ENCODE results near the gene PPP6R2.
"Not testable (repeated sequence)": the region's sequence is repeated elsewhere in the genome, so short reads cannot be mapped to it uniquely, and the experiment has no call there.

PPP6R2 gene

DNA sequence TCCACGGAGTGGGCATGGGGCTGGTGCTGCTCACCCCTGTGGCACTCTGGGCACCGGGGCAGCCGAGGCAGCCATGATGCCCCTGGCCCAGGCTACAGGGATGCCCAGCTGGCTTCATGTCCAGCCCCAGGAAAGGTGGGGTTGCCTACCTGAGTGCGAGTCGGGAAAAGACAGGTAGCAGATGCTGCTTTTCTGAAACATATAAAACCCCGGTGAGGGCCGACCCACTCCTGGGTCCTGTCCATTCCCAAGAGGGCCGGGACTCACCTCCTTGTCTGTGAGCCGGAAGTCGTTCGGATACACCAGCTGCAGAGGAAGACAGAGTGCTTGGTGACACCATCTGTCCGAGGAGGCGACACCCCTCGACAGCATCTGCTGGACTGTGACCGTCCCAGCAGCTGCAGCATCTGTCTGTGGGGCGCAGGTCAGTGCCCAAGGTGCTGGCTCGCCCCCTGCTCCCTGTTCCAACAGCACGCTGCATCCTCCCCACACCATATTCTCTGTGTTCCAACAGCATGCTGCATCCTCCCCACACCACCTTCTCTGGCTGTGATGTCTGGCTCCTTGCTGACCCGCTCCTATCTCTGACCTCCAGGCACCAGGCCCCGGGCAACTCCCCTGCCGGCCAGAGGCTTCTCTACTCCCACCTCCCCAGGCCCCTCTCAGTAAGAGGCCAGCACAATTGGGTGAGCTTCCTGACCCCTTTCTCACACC is 24.3 kb upstream of the PPP6R2 start:
- no peak for DNase-seq (ENCODE audit: low read depth)

DNA sequence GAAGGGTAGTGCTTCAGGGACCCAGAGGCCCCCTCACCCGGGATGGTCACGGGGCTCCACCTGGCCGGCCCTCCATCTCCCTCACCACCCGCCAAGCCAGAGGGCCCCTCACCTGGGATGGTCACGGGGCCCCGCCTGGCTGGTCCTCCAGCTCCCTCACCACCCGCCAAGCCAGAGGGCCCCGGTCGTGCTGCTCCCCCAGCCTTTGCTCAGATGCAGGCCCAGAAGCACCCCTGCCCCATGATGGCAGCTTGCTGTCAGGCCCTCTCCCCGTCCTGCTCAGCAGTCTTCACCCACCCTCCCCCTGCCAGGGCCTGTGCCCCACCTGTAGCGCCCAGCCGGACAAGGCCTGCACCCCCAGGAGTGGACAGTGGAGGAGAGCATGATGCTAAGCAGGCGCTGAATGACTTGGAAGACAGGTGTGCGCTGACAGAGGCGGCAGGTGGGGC is 23.6 kb upstream of the PPP6R2 start:
- no peak for DNase-seq (ENCODE audit: low read depth)

DNA sequence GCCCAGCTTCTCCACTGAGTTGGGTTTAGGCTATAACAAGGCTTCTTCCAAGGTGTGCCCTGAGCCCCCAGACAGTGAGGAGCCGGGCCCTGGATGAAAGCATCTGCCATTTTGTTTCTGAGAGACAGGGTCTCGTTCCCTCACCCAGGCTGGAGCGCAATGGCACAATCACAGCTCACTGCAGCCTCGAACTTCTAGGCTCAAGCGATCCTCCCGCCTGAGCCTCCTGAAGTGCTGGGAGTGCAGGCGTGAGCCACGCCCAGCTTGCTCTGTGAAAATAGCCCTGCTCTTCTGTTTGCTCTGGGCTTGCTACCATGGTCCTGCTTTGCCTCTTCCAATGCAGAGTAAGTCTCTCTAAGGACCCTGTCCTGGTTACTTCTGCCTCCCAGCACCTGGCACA is 23.0 kb upstream of the PPP6R2 start:
- DNase-seq (ENCODE audit: low read depth), result no peak

DNA sequence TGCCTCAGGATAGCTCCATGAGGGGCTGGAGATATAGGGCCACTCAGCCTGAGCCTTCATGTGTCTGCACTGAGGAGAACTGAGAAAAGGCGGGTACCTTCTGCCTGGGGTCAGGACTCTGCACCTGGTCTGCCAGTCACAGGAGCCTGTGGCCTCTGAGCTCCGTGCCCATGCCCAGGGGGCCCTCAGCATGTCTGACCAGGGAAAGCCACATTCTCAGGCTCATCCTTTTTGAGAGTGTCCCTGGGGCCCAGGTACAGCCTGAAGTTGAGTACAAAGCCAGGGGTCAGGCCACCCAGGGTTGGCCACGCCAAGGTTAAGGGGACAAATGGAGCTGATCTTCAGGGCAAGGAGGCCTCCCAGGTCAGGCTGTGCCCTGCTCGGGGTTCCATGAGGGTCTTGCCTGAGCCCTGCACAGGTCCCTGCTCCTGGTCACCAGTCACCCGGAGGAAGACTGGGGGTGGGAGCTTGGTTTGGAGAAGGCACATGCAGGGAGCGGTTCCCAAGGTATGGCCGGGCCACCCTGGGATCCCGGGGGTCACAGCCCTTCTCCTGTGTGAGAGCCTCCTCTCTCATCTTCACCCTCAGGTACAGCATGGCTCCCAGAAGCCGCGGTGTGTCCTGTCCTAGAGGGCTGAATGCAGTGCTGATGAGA is 22.3 kb upstream of the PPP6R2 start:
- DNase-seq (ENCODE audit: low read depth), result no peak

DNA sequence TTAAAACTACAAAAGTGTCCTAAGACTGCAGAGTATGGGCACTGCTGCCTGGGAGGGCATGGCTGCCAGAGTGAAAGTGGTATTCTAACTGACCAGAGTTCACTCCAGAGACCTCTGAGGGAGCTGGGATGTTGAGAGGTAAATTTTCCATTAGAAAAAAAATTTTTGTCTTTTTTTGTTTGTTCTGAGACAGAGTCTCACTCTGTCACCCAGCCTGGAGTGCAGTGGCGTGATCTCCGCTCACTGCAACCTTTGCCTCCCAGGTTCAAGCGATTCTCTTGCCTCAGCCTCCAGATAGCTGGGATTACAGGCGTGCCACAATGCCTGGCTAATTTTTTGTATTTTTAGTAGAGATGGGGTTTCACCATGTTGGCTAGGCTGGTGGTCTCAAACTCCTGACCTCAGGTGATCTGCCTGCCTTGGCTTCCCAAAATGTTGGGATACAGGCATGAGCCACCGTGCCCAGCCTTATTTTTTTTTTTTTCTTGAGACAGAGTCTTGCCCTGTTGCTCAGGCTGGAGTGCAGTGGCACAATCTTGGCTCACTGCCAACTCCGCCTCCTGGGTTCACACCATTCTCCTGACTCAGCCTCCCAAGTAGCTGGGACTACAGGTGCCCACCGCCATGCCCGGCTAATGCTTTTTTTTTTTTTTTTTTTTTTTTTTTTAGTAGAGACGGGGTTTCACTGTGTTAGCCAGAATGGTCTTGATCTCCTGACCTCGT is 20.6 kb upstream of the PPP6R2 start:
- DNase-seq (ENCODE audit: low read depth), result not testable (repeated sequence)

DNA sequence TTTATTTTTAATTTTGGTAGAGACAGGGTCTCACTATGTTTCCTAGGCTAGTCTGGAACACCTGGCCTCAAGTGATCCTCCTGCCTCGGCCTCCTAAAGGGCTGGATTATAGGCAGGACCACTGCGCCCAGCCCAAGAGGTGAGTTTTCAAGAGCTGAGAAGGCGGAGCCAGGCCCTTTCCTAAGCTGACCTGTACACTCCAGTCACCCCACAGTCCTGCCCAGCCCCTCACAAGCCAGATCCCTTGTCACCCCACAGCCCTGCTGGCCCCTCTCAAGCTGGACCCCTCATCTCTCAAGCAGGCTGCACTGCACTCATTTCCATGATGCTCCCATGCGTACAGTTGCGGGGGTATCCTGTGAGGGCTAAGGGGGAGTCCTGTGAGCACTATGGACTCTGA is 19.2 kb upstream of the PPP6R2 start:
- DNase-seq (ENCODE audit: low read depth), result no peak

DNA sequence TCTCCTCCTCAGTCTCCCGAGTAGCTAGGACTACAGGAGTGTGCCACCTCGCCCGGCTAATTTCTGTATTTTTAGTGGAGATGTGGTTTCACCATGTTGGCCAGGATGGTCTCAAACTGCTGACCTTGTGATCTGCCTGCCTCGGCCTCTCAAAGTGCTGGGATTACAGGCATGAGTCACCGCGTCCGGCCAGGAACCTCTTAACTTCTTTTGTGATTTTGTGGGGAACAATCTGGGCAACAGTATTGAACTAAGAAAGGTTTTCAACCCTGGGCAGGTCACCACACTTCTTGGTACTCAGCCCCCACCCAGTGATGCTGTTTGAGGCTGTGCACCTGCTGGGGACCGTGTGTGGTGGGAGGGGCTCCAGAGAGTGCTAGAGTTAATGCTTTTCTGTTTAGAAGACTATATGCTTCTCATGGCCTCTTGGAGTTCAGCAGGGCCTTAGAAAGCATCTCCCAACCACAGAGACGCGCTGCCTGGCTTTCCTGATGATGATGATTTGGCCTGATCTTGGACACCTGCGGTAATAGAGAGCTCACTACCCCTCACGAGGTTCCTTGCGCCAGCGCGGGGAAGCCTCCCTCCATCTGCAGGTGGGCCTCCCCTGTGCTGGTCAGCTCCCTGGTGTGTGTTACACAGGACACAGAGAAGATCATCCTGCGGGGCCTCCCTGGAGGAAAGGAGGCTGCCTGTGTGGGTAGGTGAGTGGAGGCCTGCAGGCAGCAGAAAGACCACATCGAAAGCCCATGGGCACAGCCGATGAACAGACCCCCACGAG is 17.5 kb upstream of the PPP6R2 start:
- DNase-seq (ENCODE audit: low read depth), result no peak

DNA sequence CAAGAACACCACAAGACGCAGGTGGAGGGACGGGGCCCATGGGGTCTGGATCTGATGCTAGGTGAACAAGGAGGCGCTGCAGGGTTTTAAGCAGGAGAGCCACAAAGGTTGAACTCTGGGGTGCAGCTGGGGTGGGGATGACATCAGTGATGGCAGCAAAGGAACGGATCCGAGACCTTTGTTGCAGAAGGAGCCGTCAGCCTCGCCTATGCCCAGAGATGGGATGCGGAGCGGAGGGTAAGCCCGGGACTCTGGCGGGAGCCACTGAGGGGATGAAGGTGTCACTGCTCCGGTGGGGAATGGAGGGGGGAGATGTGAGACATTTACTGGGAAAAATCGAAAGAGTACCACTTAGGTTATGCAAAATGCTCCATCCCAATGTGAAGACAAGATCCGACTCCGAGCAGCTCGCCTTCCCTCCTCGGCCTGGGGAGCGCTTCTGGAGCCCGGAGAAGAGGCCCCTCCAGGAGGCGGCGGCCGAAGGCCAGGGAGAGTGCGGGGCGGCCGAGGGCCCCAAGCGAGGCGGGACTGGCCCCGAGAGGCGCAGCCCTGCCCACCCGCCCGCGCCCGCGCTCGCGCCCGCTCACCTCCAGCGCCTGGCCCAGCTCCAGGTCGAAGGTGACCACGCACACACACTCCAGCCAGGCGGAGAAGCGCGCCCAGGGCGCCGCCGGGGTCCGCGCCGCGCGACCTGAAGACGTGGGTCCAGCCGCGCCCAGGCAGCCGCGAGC is 16.7 kb upstream of the PPP6R2 start:
- DNase-seq (ENCODE audit: low read depth), result no peak

DNA sequence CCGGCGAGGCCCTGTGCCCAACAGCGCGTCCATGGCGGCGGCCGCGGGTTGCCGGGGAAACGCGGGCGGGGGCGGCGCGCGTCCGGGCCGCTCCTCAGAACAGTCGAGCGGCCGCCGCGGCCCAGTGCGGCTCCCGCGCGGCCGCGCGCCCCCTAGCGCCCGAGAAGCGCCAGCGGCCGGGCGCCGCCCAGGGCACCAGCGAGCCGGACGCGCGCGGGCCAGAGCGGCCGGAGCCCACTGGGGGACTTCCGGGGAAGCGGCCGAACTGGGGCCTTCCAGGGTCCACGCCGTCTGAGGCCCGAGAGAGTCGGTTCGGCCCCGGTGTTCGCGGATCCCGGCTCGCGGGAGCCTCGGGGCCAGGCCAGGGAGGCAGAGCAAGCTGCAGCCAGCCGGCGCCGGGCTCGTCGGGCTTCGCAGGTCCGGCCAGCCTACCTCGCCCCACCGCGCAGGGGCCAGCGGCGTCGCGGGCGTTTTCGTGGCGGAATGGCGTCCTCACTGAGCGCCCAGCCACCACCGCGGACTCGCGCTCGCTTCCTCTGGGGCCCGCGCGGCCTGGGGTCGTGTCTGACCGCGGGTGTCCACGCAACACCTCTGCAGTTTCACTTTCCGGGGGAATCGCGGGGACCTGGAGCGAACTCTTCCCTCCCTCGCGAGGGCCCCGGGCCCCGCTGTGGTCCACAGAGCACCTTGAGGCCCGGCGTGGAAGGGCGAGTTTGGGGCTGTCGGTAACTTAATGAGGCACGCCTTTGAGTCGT is 16.0 kb upstream of the PPP6R2 start, which contains the start of gene DENND6B:
Gene DENND6B (minus strand): TSS at position 57 of the 755 bp plus-strand sequence. CDS start 24 bp downstream, at position 33.
- DNase-seq (ENCODE audit: low read depth), result no peak

DNA sequence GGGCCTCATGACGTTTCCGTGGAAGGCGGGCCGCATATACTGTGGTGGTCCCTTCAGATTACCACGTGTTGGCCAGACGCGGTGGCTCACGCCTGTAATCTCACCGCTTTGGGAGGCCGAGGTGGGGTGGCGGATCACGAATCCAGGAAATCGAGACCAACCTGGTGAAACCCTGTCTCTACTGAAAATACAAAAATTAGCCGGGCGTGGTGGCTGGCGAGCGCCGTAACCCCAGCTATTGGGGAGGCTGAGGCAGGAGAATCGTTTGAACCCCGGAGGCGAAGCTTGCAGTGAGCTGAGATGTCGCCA is 15.5 kb upstream of the PPP6R2 start:
- no peak for DNase-seq (ENCODE audit: low read depth)

DNA sequence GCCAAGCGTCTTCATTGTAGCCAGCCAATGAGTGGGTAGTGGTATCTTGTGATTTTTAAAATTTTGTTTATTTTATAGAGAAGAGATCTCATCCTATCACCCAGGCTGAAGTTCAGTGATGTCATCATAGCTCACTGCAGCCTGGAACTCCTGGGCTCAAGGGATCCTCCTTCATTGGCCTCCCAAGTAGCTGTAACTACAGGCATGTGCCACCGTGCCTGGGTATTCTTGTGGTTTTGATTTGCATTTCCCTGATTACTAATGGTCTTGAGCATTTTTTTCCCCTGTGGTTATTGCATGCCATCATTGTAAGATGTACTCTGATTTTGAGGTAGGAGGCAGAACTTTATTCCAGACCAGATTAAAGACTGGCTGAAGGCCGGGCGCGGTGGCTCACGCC is 13.9 kb upstream of the PPP6R2 start:
- no peak for DNase-seq (ENCODE audit: low read depth)

DNA sequence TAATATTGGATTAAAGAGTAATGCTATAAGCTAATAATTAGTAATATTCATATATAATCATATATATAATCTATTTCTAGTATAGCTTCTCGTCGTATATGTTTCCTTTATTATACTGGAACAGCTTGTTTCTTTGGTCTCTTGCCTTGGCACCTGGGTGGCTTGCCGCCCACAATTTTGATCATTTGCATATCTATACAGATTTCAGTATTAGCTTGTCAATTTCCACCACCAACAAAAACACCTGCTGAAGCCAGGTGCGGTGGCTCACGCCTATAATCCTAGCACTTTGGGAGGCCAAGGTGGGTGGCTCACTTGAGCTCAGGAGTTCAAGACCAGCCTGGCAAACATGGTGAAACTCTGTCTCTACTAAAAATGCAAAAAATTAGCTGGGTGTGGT is 8.7 kb upstream of the PPP6R2 start:
- DNase-seq (ENCODE audit: low read depth), result not testable (repeated sequence)

DNA sequence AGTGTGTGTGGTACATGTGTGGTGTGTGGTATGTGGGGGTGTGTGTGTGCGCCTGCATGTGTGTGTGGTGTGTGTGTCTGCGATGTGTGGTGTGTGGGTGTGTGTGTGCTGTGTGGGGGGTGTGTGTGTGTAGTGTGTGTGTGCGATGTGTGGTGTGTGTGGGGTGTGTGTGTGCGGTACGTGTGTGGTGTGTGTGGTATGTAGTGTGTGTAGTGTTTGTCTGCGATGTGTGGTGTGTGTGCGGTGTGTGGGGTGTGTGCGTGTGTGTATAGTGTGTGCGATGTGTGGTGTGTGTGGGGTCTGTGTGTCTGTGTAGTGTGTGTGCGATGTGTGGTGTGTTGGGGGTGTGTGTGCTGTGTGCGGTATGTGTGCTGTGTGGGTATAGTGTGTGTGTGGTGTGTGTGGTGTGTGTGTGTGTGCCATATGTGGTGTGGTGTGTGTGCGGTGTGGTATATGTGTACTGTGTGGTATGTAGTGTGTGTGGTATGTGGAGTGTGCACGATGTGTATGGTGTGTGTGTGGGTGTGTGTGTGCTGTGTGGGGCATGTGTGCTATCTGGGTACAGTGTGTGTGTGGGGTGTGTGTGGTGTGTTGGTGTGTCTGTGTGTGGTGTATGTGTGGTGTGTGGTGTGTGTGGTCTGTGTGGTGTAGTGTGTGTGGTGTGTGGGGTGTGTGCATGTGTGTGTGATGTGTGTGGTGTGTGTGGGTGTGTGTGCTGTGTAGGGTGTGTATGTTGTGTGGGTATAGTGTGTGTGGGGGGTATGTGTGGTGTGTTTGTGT is 5.7 kb upstream of the PPP6R2 start:
- DNase-seq (ENCODE audit: low read depth), result no peak

DNA sequence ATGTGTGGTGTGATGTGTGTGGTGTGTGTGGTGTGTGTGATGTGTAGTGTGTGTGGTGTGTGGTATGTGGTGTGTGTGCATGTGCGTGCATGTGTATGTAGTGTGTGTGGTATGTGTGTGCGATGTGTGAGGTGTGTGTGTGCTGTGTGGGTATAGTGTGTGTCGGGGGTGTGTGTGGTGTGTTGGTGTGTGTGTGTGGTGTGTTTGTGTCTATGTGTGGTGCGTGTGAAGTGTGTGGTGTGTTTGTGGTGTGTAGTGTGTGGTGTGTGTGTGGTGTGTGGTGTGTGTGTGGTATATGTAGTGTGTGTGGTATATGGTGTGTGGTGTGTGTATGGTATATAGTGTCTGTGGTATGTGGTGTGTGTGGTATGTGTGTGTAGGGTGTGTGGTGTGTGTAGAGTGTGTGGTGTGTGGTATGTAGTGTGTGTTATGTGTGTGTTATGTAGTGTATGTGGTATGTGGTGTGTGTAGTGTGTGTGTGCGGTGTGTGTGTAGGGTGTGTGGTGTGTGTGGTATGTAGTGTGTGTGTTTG is 5.0 kb upstream of the PPP6R2 start:
- no peak for DNase-seq (ENCODE audit: low read depth)

DNA sequence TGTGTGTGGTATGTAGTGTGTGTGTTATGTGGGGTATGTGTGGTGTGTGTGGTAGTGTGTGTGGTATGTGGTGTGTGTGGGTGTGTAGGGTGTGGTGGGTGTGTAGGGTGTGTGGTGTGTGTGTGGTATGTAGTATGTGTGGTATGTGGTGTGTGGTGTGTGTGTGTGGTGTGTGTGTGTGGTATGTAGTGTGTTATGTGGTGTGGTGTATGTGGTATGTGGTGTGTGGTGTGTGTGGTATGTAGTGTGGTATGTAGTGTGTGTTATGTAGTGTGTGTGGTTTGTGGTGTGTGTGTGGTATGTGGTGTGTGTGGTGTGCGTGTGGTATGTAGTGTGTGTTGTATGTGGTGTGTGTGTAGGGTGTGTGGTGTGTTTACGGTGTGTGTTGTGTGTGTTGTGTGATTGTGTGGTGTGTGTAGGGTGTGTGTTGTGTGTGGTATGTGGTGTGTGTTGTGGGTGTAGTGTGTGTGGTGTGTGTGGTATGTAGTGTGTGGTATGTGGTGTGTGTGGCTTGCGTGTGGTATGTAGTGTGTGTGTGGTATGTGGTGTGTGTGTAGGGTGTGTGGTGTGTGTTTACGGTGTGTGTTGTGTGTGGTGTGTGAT is 4.2 kb upstream of the PPP6R2 start:
- DNase-seq (ENCODE audit: low read depth), result no peak

DNA sequence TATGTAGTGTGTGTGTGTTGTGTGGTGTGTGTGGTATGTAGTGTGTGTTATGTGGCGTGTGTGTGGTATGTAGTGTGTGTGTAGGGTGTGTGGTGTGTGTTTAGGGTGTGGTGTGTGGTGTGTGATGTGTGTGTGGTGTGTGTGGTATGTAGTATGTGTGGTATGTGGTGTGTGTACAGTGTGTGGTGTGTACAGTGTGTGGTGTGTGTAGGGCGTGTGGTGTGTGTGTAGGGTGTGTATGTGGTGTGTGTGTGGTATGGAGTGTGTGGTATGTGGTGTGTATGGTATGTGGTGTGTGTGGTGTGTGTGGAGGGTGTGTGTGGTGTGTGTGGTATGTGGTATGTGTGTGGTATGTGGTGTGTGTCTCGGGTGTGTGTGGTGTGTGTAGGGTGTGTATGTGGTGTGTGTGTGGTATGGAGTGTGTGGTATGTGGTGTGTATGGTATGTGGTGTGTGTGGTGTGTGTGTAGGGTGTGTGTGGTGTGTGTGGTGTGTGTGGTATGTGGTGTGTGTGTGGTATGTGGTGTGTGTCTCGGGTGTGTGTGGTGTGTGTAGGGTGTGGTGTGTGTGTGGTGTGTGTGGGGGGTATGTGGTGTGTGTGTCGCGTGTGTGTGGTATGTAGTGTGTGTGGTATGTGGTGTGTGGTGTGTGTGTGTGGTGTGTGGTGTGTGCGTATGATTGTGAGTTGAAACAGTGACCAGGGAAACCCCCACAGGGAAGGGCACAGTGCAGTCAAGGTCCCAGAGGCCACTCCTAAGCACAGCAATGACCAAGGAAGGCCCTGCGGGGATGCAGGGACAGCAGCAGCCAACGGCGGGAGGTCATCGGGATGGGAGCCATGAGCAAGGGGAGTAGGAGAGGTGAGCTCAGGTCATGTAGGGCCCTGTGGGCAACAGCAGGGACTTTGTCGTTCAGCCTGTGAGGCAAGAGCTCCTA is 2.9 kb upstream of the PPP6R2 start:
- DNase-seq (ENCODE audit: low read depth), result no peak

DNA sequence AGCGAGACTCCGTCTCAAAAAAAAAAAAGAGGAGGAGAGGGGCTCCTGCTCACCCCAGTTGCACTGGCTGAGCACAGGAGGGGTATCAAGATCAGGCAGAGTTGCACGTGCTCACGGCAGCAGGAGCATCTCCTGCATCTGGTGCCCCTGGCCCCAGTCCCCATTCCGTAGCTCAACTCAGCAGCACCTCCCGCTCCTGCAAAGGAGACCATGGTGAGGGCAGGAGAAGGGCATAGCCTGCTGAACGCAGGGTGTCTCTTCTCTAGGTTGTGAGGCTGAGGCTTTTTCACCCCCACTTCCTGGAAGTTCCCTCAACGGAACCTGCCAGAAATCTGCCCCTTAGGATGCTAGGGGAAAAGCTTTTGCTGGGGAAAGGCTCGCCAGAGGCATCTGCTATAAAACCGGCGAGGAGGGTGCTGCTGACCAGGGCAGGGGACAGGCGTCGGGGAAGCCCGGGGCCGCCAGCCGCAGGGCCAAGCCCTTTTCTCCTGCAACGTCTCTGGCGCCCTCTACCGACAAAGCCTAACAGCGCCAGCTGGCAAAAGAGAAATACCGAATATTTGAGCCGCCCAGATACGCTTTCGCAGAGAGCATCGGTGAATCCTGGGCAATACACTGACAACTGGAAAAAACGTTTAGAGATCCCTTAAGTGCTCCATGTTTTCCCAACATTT is 1.0 kb upstream of the PPP6R2 start:
- DNase-seq (ENCODE audit: low read depth), result peak; percentile 75

DNA sequence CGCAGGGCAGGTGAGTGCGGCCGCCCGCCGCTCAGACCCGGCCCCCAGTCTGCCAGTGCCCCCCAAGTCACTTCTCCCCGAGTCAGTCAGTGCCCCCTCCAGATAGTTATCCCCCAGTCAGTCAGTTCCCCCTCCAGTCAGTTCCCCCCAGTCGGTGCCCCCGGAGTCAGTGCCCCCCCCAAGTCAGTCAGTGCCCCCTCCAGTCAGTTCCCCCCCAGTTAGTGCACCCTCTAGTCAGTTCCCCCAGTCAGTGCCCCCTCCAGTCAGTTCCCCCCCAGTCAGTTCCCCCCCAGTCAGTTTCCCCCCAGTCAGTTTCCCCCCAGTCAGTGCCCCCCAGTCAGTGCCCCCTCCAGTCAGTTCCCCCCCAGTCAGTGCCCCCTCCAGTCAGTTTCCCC is 411 bp downstream of the PPP6R2 start:
- no peak for DNase-seq (ENCODE audit: low read depth)
